HUDEP-2 (cell line): ENCODE data around the gene DCANP1.
A peak's percentile ranks its signal among the peaks of the same experiment; 100 is the strongest.

ENCODE experiments used
- DNase-seq, 76 experiments: peaks; one replicate each; lab custom pipeline; 2025; ENCODE audit not compliant: unreplicated experiment in 76 of 76; lab: John Stamatoyannopoulos, UW

DCANP1 gene

GRCh38 chr5:135481387-135481786 lies 34.2 kb upstream of the DCANP1 start:
- DNase-seq: peak in 48 of 76 experiments; percentile 8 to 60 (median 26)

- DNase-seq: peak in 27 of 76 experiments; percentile 4 to 59 (median 22)
These were observed 33.4 kb upstream of the DCANP1 start for GRCh38 chr5:135480511-135480910.

- DNase-seq: peak in 9 of 76 experiments; percentile 8 to 29 (median 15)
These were observed 31.8 kb upstream of the DCANP1 start for GRCh38 chr5:135478938-135479337.

- peak in 13 of 76 experiments; percentile 13 to 45 (median 23) for DNase-seq
These were observed 30.5 kb upstream of the DCANP1 start for GRCh38 chr5:135477613-135478066.

- peak in 64 of 76 experiments; percentile 9 to 75 (median 56) for DNase-seq
These were observed 29.8 kb upstream of the DCANP1 start for GRCh38 chr5:135476615-135477581.

GRCh38 chr5:135473956-135474670 lies 27.0 kb upstream of the DCANP1 start:
- DNase-seq: no peak

- no peak for DNase-seq
These were observed 25.0 kb upstream of the DCANP1 start for GRCh38 chr5:135472141-135472540.

- DNase-seq: no peak
These were observed 24.6 kb upstream of the DCANP1 start for GRCh38 chr5:135471726-135472125.

- no peak for DNase-seq
These were observed 22.8 kb upstream of the DCANP1 start for GRCh38 chr5:135469911-135470310.

GRCh38 chr5:135468541-135468940 lies 21.4 kb upstream of the DCANP1 start:
- DNase-seq: no peak

GRCh38 chr5:135467871-135468485 lies 20.8 kb upstream of the DCANP1 start:
- no peak for DNase-seq

GRCh38 chr5:135467051-135467625 lies 20.0 kb upstream of the DCANP1 start:
- DNase-seq: no peak

GRCh38 chr5:135466178-135467050 lies 19.3 kb upstream of the DCANP1 start:
- DNase-seq: peak in 61 of 76 experiments; percentile 6 to 80 (median 54)

GRCh38 chr5:135465391-135466122 lies 18.4 kb upstream of the DCANP1 start:
- no peak for DNase-seq

- DNase-seq: peak in 72 of 76 experiments; percentile 27 to 86 (median 67)
These were observed 15.2 kb upstream of the DCANP1 start for GRCh38 chr5:135462304-135462703.

- DNase-seq: no peak
These were observed 14.5 kb upstream of the DCANP1 start for GRCh38 chr5:135461481-135462151.

- DNase-seq: no peak
These were observed 13.3 kb upstream of the DCANP1 start for GRCh38 chr5:135460246-135461033.
